GM06990 (cell line): ENCODE results near the gene TPX2.

ENCODE experiments used
- DNase-seq: peaks from one replicate; pipeline ENCODE4 v3.0.0-alpha.2; 2011; ENCODE audit not compliant: insufficient read length; ENCODE audit errors: extremely low read depth
- H3K27me3 ChIP-seq: replicated peaks from 2 replicates; pipeline ENCODE4 v1.6.0; 2011; ENCODE audit warnings: low read length; ENCODE audit not compliant: control insufficient read depth, insufficient read depth
- H3K36me3 ChIP-seq: 2 replicates; pipeline ENCODE4 v1.5.1; 2011; ENCODE audit warnings: low read length; ENCODE audit not compliant: control insufficient read depth, insufficient read depth
- H3K4me3 ChIP-seq: replicated peaks from 2 replicates; pipeline ENCODE4 v1.5.1; 2011; ENCODE audit warnings: low read depth, mild to moderate bottlenecking, control low read depth, low read length
- CTCF ChIP-seq: IDR thresholded peaks from 2 replicates; pipeline ENCODE4 v1.5.1; 2011; ENCODE audit warnings: low read length, control low read depth, mild to moderate bottlenecking, inconsistent platforms; ENCODE audit not compliant: insufficient read depth, poor library complexity, severe bottlenecking

The TPX2 gene

DNA sequence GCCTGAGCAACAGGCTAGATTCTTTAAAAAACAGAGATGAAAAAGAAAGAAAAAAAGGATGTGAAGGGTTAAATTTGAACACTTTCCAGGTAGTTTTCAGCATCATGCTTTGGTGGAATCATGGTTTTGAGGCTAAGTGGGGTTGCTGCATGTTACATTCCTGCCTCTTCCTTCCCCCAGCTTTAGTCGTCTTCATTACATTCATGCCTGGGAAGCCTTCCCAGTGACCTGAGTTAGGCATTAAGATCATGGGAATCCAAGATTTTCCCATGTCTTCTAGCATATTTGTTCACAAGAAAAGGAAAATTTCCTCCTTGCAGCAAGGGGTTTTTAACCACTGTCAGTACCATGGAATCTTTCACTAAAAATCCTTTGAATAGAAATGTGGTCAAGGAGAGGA, 12.0 kb downstream of the TPX2 start:
- H3K27me3 ChIP-seq = no peaks in the 10 kb centered on the region
- no peaks in the 10 kb centered on the region; the same call in 1 of the 2 replicates for H3K36me3 ChIP-seq
- no peak overlapping the region for H3K4me3 ChIP-seq
- no peak for DNase-seq
- TF ChIP-seq CTCF = no peak

DNA sequence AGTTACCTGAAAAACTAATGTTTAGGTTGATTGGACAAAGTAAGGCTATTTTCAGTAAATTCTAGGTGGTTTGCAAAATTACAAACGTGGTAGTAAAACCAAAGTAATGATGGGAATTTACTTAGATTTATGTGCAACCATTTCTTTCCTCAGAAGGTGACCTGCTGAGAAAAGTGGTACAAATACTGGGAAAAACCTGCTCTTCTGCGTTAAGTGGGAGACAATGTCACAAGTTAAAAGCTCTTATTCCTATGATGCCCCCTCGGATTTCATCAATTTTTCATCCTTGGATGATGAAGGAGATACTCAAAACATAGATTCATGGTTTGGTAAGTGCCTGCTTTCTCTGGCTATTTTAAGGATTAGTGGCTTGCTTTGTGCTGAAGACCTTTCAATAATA, 18.2 kb downstream of the TPX2 start:
- no peaks in the 10 kb centered on the region; the same call in none of the 2 replicates for H3K36me3 ChIP-seq
- DNase-seq = no peak
- no peaks in the 10 kb centered on the region for H3K27me3 ChIP-seq
- H3K4me3 ChIP-seq = no peak overlapping the region
- no peak for TF ChIP-seq CTCF

DNA sequence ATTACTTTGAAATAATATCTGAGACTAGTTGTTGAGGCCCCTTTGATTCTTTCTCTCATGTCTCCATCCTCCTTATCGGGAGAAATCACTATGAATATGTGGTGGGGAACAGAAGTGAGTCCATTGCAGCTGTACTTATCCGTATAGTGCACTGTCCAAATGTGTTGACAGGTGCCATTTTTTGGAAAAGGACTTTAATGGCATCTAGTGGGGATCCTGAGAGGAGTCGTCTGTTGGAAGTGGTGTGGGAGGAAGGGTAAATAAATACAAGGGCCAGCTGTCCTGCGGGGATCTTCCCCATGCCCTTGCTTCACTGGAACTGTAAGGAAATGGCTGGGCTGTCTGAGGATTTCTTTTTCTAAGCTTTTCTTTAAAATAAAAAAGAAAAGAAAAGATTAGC, 19.4 kb downstream of the TPX2 start:
- Histone ChIP-seq H3K27me3 (no peaks in the 10 kb centered on the region), H3K4me3 (no peak overlapping the region), H3K36me3 (no peaks in the 10 kb centered on the region; the same call in none of the 2 replicates)
- no peak for TF ChIP-seq CTCF
- DNase-seq = no peak

- DNase-seq = no peak
- Histone ChIP-seq H3K36me3 (no peaks in the 10 kb centered on the region; the same call in none of the 2 replicates), H3K4me3 (no peak overlapping the region), H3K27me3 (no peaks in the 10 kb centered on the region)
- no peak for TF ChIP-seq CTCF
These were observed 19.9 kb downstream of the TPX2 start for GRCh38 chr20:31758991-31759390.

- no peaks in the 10 kb centered on the region for H3K27me3 ChIP-seq
- no peak overlapping the region for H3K4me3 ChIP-seq
- no peak for TF ChIP-seq CTCF
- peaks cover 2% of the 10 kb centered on the region for H3K36me3 ChIP-seq
- DNase-seq = no peak
These were observed 20.9 kb downstream of the TPX2 start for GRCh38 chr20:31759836-31760518.
